Mesothelial cell of epicardium (in vitro differentiated cells): ENCODE results near the gene HIPK3. TPM values are rescaled to one million over a fixed set of nuclear protein-coding genes. Genes with fewer than 3 reads are reported as not detected.
A peak's percentile ranks its signal among the peaks of the same experiment; 100 is the strongest.

Experiments used
- DNase-seq, 2 experiments: peaks; one replicate each; pipeline ENCODE4 v3.0.0; 2021; ENCODE audit warnings: low spot score in 2 of 2; ENCODE audit not compliant: unreplicated experiment in 2 of 2
- H3K27ac Mint-ChIP-seq: 2 replicates; pipeline ENCODE4 v1.8.0; 2021; ENCODE audit warnings: mixed read lengths
- H3K27me3 Mint-ChIP-seq: 2 replicates; pipeline ENCODE4 v1.8.0; 2021; ENCODE audit warnings: low read depth, mixed read lengths
- H3K36me3 Mint-ChIP-seq: 2 replicates; pipeline ENCODE4 v1.8.0; 2021; ENCODE audit warnings: mixed read lengths
- H3K4me1 Mint-ChIP-seq: 2 replicates; pipeline ENCODE4 v1.8.0; 2021; ENCODE audit warnings: mixed read lengths
- H3K4me3 Mint-ChIP-seq: 2 replicates; pipeline ENCODE4 v1.8.0; 2021; ENCODE audit warnings: mild to moderate bottlenecking, moderate library complexity, mixed read lengths
- H3K9me3 Mint-ChIP-seq: 2 replicates; pipeline ENCODE4 v1.8.0; 2021; ENCODE audit warnings: mixed read lengths
- total RNA-seq: library from RNA; stranded (reverse); gene quantifications from 3 replicates; pipeline ENCODE4 v1.2.1, GENCODE V29; 2021
- TF ChIP-seq, protein P1 (sequence below): fragments of 200-600 bp; sonication (generic); IDR thresholded peaks from one replicate; pipeline ENCODE4 v1.5.0; 2021; ENCODE audit warnings: antibody characterized with exemption; ENCODE audit not compliant: unreplicated experiment

Gene HIPK3
- total RNA-seq, 1 donor from 2014 or later, result 73.3 TPM

GRCh38 chr11:33321422-33321821 is 64.2 kb downstream of the HIPK3 start:
- TF ChIP-seq, protein P1, sequence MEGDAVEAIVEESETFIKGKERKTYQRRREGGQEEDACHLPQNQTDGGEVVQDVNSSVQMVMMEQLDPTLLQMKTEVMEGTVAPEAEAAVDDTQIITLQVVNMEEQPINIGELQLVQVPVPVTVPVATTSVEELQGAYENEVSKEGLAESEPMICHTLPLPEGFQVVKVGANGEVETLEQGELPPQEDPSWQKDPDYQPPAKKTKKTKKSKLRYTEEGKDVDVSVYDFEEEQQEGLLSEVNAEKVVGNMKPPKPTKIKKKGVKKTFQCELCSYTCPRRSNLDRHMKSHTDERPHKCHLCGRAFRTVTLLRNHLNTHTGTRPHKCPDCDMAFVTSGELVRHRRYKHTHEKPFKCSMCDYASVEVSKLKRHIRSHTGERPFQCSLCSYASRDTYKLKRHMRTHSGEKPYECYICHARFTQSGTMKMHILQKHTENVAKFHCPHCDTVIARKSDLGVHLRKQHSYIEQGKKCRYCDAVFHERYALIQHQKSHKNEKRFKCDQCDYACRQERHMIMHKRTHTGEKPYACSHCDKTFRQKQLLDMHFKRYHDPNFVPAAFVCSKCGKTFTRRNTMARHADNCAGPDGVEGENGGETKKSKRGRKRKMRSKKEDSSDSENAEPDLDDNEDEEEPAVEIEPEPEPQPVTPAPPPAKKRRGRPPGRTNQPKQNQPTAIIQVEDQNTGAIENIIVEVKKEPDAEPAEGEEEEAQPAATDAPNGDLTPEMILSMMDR, result no peak
- Mint-ChIP-seq H3K4me3 (no peak overlapping the region), H3K4me1 (peaks cover 6% of the 10 kb centered on the region), H3K27ac (no peak overlapping the region), H3K27me3 (no peaks in the 10 kb centered on the region), H3K36me3 (no peaks in the 10 kb centered on the region), H3K9me3 (no peaks in the 10 kb centered on the region)
- DNase-seq, result no peak

DNA sequence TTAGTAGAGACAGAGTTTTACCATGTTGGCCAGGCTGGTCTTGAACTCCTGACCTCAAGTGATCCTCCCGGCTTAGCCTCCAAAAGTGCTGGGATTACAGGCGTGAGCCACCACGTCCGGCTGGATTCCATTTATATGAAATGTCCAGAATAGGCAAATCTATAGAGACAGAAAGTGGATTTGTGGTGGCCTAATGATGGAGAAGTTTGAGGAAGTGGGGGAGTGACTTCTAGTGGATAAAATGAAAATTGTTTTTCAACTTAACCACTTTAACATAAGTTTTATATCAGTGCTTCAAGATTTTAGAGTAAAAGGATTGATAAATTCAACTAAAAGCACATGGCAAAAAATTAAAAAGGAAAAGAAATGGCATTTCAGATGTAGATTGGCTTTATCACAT is 66.2 kb downstream of the HIPK3 start:
- TF ChIP-seq, protein P1, result no peak

GRCh38 chr11:33324302-33324985 is 67.3 kb downstream of the HIPK3 start:
- DNase-seq, result no peak
- H3K4me3 Mint-ChIP-seq, result no peak overlapping the region

More for the DNA sequence above, 66.2 kb downstream of the HIPK3 start:
- Mint-ChIP-seq H3K27ac (no peak overlapping the region), H3K27me3 (no peaks in the 10 kb centered on the region), H3K36me3 (no peaks in the 10 kb centered on the region), H3K4me1 (peaks cover 10% of the 10 kb centered on the region), H3K4me3 (no peak overlapping the region), H3K9me3 (no peaks in the 10 kb centered on the region)
- no peak for DNase-seq

DNA sequence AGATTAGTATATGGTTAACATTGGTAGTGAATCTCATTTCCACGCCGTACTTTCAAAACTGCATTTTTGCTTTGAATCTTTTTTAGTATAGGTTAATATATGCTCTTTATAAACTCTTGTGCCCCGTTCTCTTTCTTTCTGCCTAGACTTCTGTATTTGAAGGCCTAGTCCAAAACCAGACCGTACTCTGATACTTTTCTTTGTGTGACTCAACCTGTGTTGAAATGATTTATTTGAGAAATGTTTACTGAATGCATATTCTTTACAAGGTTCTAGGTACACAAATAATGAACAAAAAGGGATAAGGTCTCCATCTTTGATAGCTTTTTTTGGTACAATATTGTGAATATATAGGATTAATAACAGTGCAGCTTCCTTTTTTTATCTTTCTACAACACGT is 68.3 kb downstream of the HIPK3 start:
- H3K27me3 Mint-ChIP-seq, result no peaks in the 10 kb centered on the region
- TF ChIP-seq, protein P1, result no peak
- no peak for DNase-seq
- no peak overlapping the region for H3K27ac Mint-ChIP-seq
- peaks cover 12% of the 10 kb centered on the region for H3K4me1 Mint-ChIP-seq
- no peaks in the 10 kb centered on the region for H3K9me3 Mint-ChIP-seq
- no peak overlapping the region for H3K4me3 Mint-ChIP-seq
- H3K36me3 Mint-ChIP-seq, result no peaks in the 10 kb centered on the region

More at GRCh38 chr11:33324302-33324985, 67.3 kb downstream of the HIPK3 start:
- Mint-ChIP-seq H3K4me1 (peaks cover 10% of the 10 kb centered on the region), H3K27me3 (no peaks in the 10 kb centered on the region), H3K27ac (no peak overlapping the region), H3K36me3 (no peaks in the 10 kb centered on the region), H3K9me3 (no peaks in the 10 kb centered on the region)
- TF ChIP-seq, protein P1, result no peak

GRCh38 chr11:33329705-33330329 is 72.6 kb downstream of the HIPK3 start:
- peaks cover 6% of the 10 kb centered on the region for H3K36me3 Mint-ChIP-seq
- DNase-seq, result no peak
- TF ChIP-seq, protein P1, result peak; percentile 38
- H3K4me3 Mint-ChIP-seq, result no peak overlapping the region
- H3K4me1 Mint-ChIP-seq, result peaks cover 11% of the 10 kb centered on the region
- no peaks in the 10 kb centered on the region for H3K9me3 Mint-ChIP-seq
- H3K27ac Mint-ChIP-seq, result no peak overlapping the region
- H3K27me3 Mint-ChIP-seq, result no peaks in the 10 kb centered on the region
